BE2C (cell line): Measurements from ENCODE around the gene TRAPPC2. TPM values are rescaled to one million over a fixed set of nuclear protein-coding genes. Genes with fewer than 3 reads are reported as not detected.

Experiments used
- DNase-seq: peaks from one replicate; pipeline ENCODE4 v3.0.0-alpha.2; 2020
- H3K27me3 ChIP-seq: fragments of 250-450 bp; sonication (Bioruptor Pico); 2 replicates; pipeline ENCODE4 v1.5.1; 2020; ENCODE audit warnings: mild to moderate bottlenecking
- H3K36me3 ChIP-seq: fragments of 250-450 bp; sonication (Bioruptor Pico); 2 replicates; pipeline ENCODE4 v1.5.1; 2020; ENCODE audit warnings: mild to moderate bottlenecking
- H3K4me1 ChIP-seq: fragments of 250-450 bp; sonication (Bioruptor Pico); 2 replicates; pipeline ENCODE4 v1.5.1; 2020
- H3K4me3 ChIP-seq: 2 replicates; pipeline ENCODE4 v1.5.1; 2011; ENCODE audit warnings: low read depth, low read length
- H3K9me3 ChIP-seq: fragments of 250-450 bp; sonication (Bioruptor Pico); 2 replicates; pipeline ENCODE4 v1.5.1; 2020
- polyA plus RNA-seq: library from polyadenylated mRNA; unstranded; fragments of >200 nt; gene quantifications from one replicate; pipeline ENCODE4 v1.2.1, GENCODE V29; 2012; ENCODE audit warnings: low read depth, missing spikeins; ENCODE audit not compliant: insufficient read length, insufficient read depth
- TF ChIP-seq, protein P1 (sequence below): IDR thresholded peaks from 2 replicates; pipeline ENCODE4 v1.5.1; 2012; ENCODE audit warnings: mild to moderate bottlenecking, low read depth, low read length

Gene TRAPPC2
- 10.1 TPM for polyA plus RNA-seq

- TF ChIP-seq, protein P1, sequence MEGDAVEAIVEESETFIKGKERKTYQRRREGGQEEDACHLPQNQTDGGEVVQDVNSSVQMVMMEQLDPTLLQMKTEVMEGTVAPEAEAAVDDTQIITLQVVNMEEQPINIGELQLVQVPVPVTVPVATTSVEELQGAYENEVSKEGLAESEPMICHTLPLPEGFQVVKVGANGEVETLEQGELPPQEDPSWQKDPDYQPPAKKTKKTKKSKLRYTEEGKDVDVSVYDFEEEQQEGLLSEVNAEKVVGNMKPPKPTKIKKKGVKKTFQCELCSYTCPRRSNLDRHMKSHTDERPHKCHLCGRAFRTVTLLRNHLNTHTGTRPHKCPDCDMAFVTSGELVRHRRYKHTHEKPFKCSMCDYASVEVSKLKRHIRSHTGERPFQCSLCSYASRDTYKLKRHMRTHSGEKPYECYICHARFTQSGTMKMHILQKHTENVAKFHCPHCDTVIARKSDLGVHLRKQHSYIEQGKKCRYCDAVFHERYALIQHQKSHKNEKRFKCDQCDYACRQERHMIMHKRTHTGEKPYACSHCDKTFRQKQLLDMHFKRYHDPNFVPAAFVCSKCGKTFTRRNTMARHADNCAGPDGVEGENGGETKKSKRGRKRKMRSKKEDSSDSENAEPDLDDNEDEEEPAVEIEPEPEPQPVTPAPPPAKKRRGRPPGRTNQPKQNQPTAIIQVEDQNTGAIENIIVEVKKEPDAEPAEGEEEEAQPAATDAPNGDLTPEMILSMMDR, result no peak
- peak within 1 kb of the TSS; percentile 91 for H3K4me3 ChIP-seq
- no peaks in the 10 kb centered on the region for H3K9me3 ChIP-seq
- no peaks in the 10 kb centered on the region for H3K36me3 ChIP-seq
- H3K27me3 ChIP-seq, result no peaks in the 10 kb centered on the region
- DNase-seq, result peak; percentile 89
- H3K4me1 ChIP-seq, result no peaks in the 10 kb centered on the region
Measured at GRCh38 chrX:13734278-13735172, at the start of gene TRAPPC2, which contains the start of gene OFD1. Gene TRAPPC2, minus strand, starts transcription at chrX:13734620. Its CDS starts 14,657 bp downstream, at chrX:13719963. Gene OFD1, plus strand, starts transcription at chrX:13734748. Its CDS starts 324 bp downstream, at chrX:13735072.

DNA sequence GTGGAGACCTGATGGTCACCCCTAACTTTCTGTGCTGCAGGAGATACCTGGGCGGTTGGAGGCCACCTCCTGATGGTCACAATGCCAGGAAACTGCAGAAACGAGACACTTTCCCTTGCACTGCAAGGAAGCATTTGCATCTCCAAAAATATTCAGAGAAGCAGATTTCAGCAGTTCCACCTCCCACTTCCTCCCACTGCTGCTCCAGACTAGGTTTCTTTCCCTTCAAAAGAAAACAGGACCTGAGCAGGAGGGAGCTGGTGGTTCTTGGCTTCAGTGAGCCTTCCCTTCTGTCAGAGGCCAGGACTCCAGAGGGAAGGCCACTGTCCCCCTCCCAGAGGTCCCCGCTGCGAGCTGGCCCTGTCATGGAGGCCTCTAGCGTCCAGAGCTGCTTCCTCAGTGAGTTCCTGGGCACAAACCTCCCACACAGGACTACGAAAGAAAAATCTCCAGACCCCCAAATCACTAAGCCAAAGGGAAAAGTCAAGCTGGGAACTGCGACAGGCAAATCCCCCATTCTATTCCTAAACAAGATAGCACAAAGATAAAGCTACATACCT is 46.5 kb upstream of the TRAPPC2 start:
- no peak for DNase-seq
- TF ChIP-seq, protein P1, result no peak
- Histone ChIP-seq H3K27me3 (no peaks in the 10 kb centered on the region), H3K36me3 (no peaks in the 10 kb centered on the region; the same call in 1 of the 2 replicates), H3K9me3 (no peaks in the 10 kb centered on the region), H3K4me1 (no peaks in the 10 kb centered on the region), H3K4me3 (no peak overlapping the region)

- DNase-seq, result no peak
- H3K36me3 ChIP-seq, result peaks cover 11% of the 10 kb centered on the region
- no peaks in the 10 kb centered on the region for H3K9me3 ChIP-seq
- no peaks in the 10 kb centered on the region for H3K27me3 ChIP-seq
- H3K4me3 ChIP-seq, result no peak overlapping the region
- TF ChIP-seq, protein P1, result no peak
- no peaks in the 10 kb centered on the region for H3K4me1 ChIP-seq
Measured at GRCh38 chrX:13778916-13779315, 44.5 kb upstream of the TRAPPC2 start.

DNA sequence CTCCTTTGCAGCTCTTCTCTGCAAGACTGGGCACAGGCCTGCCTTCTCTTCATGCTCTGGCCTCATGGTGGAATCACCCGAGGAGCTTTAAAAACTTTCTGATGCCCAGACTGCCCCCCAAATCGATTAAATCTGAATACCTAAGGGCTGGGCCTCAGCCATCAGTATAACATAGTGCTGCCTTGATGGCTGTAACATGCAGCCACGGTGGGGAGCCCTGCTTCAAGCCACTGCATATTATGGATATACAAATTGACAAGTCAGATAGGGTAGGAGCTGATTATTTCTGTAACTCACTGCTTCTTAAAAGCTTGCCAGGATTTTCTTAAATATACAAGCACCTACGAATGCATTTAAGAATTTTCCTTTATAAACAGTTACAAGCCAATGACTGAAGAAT is 42.0 kb upstream of the TRAPPC2 start:
- no peaks in the 10 kb centered on the region for H3K4me1 ChIP-seq
- H3K27me3 ChIP-seq, result no peaks in the 10 kb centered on the region
- H3K9me3 ChIP-seq, result no peaks in the 10 kb centered on the region
- no peak overlapping the region for H3K4me3 ChIP-seq
- DNase-seq, result no peak
- H3K36me3 ChIP-seq, result peaks cover 11% of the 10 kb centered on the region
- TF ChIP-seq, protein P1, result no peak

DNA sequence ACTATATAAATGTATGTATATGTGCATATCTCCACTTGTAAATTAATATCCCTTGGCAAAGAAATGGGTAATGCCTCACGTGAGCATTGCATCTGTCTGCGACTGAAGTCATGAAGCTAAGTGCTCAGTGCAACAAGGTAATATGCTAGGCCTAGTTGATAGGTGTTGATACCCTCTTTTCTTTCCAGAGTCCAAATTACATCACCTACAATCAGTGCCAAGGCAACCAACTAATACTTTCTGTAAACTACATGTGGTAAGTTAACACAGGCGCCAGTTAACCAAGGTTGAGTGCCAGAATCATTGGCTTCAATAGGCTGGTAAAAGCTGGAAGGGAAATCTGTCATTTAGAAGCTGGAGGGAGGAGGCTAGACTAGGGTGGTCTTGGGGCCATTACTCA is 41.4 kb upstream of the TRAPPC2 start:
- DNase-seq, result no peak
- Histone ChIP-seq H3K36me3 (peaks cover 11% of the 10 kb centered on the region), H3K4me1 (no peaks in the 10 kb centered on the region)

More for the DNA sequence above, 41.4 kb upstream of the TRAPPC2 start:
- H3K27me3 ChIP-seq, result no peaks in the 10 kb centered on the region
- TF ChIP-seq, protein P1, result no peak
- H3K9me3 ChIP-seq, result no peaks in the 10 kb centered on the region
- no peak overlapping the region for H3K4me3 ChIP-seq
